T47D (cell line): Measurements from ENCODE around the gene ASB3.
A peak's percentile ranks its signal among the peaks of the same experiment; 100 is the strongest.
"Not testable (repeated sequence)": the region's sequence is repeated elsewhere in the genome, so short reads cannot be mapped to it uniquely, and the experiment has no call there.

Source experiments
- DNase-seq, 2 experiments: peaks; one replicate each; pipeline versions ENCODE4 v3.0.0 to v3.0.0-alpha.2; 2011 to 2012; ENCODE audit warnings: low read depth in 1 of 2, low spot score in 1 of 2
- JUND ChIP-seq: IDR thresholded peaks from 2 replicates; pipeline ENCODE4 v1.6.1; 2012; ENCODE audit warnings: low read depth
- in situ Hi-C: cut with HindIII; loops from 2 replicates; pipeline ENCODE4 v1.10.0; 2016; ENCODE audit warnings: low sequenced_read_pairs, low pct_unique_long_range_greater_than_20kb

Gene ASB3

GRCh38 chr2:53778536-53779162, 8.1 kb downstream of the ASB3 start:
- in situ Hi-C loops = no loop called here
- no peak for DNase-seq
- no peak for TF ChIP-seq JUND

GRCh38 chr2:53777134-53777533, 9.6 kb downstream of the ASB3 start:
- DNase-seq = no peak
- in situ Hi-C loops = no loop called here
- TF ChIP-seq JUND = no peak

- DNase-seq = no peak
These were observed 16.5 kb downstream of the ASB3 start for GRCh38 chr2:53770264-53770663.

GRCh38 chr2:53769318-53769945, 17.3 kb downstream of the ASB3 start:
- in situ Hi-C loops = no loop called here
- no peak for TF ChIP-seq JUND

More at GRCh38 chr2:53770264-53770663, 16.5 kb downstream of the ASB3 start:
- in situ Hi-C loops = no loop called here
- no peak for TF ChIP-seq JUND

GRCh38 chr2:53768242-53768542, 18.6 kb downstream of the ASB3 start:
- no peak for TF ChIP-seq JUND
- in situ Hi-C loops = no loop called here
- peak in 1 of 2 experiments; percentile 29 for DNase-seq

More at GRCh38 chr2:53769318-53769945, 17.3 kb downstream of the ASB3 start:
- DNase-seq = no peak

- peak; percentile 47 to 75 for DNase-seq
- in situ Hi-C loops = no loop called here
- TF ChIP-seq JUND = no peak
These were observed 19.1 kb downstream of the ASB3 start, which contains the start of gene CHAC2 for GRCh38 chr2:53767405-53768241. Gene CHAC2, plus strand, starts transcription at chr2:53767804. Its CDS starts 83 bp downstream, at chr2:53767887.

GRCh38 chr2:53765767-53766166, 21.0 kb downstream of the ASB3 start:
- no peak for TF ChIP-seq JUND
- DNase-seq = no peak
- in situ Hi-C loops = no loop called here

- DNase-seq, in situ Hi-C loops: not testable (repeated sequence)
These were observed 29.5 kb downstream of the ASB3 start for GRCh38 chr2:53757206-53757605.

- no peak for TF ChIP-seq JUND
- in situ Hi-C loops = no loop called here
- no peak for DNase-seq
These were observed 30.1 kb downstream of the ASB3 start for GRCh38 chr2:53756644-53757043.

GRCh38 chr2:53755121-53755520, 31.6 kb downstream of the ASB3 start:
- no peak for DNase-seq
- in situ Hi-C loops = no loop called here
- no peak for TF ChIP-seq JUND

GRCh38 chr2:53753041-53753440, 33.7 kb downstream of the ASB3 start:
- in situ Hi-C loops = no loop called here
- DNase-seq = no peak
- TF ChIP-seq JUND = no peak

- DNase-seq = no peak
- in situ Hi-C loops = no loop called here
- TF ChIP-seq JUND = no peak
These were observed 34.4 kb downstream of the ASB3 start for GRCh38 chr2:53752385-53752784.

- no peak for TF ChIP-seq JUND
- in situ Hi-C loops = no loop called here
- no peak for DNase-seq
These were observed 35.0 kb downstream of the ASB3 start for GRCh38 chr2:53751728-53752127.
